HL-60 (cell line): ENCODE measurements around the gene ATP1B3.

Source experiments
- CTCF ChIP-seq: IDR thresholded peaks from one replicate; pipeline ENCODE4 v1.5.1; 2011; ENCODE audit warnings: low read length, control low read depth, inconsistent platforms; ENCODE audit not compliant: insufficient read depth
- GABPA ChIP-seq: IDR thresholded peaks from 2 replicates; pipeline ENCODE4 v1.6.1; 2012; ENCODE audit warnings: low read depth
- POLR2AphosphoS5 ChIP-seq: IDR thresholded peaks from 2 replicates; pipeline ENCODE4 v1.6.1; 2012; ENCODE audit warnings: low read depth

DNA sequence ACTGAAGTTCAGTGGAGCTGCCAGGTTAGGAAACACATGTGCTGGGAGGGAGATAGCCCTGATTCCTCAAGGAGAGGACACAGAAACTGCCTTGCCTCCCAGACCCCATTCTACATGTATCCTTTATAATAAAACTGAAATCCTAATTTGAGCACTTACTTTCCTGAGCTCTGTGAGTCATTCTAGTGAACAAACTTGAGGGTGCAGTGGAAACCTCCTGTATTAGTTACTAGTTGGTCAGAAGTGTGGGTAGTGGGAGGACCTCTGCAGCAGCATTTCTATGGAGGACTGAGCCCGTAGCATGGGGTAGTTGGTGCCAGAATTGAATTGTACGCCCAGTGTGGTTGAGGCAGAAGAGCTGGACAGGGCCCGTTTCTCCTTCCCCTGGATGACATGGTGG, 23.9 kb downstream of the ATP1B3 start:
- TF ChIP-seq POLR2AphosphoS5 (no peak), CTCF (no peak), GABPA (no peak)
